ENCODE data around the gene CBLC.

GRCh38 chr19:44765033-44765948, 12.4 kb upstream of the CBLC start:
- TF ChIP-seq POLR2AphosphoS5 (IDR thresholded peaks at IDR 0.05; ENCODE audit: low read depth, low read length) (no peak), CTCF (IDR thresholded peaks at IDR 0.05) (no peak), REST (IDR thresholded peaks at IDR 0.05; ENCODE audit: insufficient read depth in 1 of 2, low read depth in 2 of 2, low read length in 1 of 2) (no peak), SIN3A (IDR thresholded peaks at IDR 0.05; ENCODE audit: borderline replicate concordance, insufficient read depth, low read depth, low read length) (no peak), TCF7L2 (IDR thresholded peaks at IDR 0.05; ENCODE audit: low read depth, low read length) (no peak)
